Astrocyte (in vitro differentiated cells and primary cell): ENCODE data around the gene LINGO4.

Experiments used
- CTCF ChIP-seq: IDR thresholded peaks from 2 replicates; pipeline ENCODE4 v1.5.1; 2011; ENCODE audit warnings: low read depth, mild to moderate bottlenecking, inconsistent platforms, low read length, moderate library complexity; ENCODE audit not compliant: insufficient read depth
- EZH2 ChIP-seq: IDR thresholded peaks from 2 replicates; pipeline ENCODE4 v1.6.1; 2012; ENCODE audit warnings: mild to moderate bottlenecking, low read length, inconsistent platforms; ENCODE audit not compliant: insufficient read depth

- TF ChIP-seq CTCF (no peak), EZH2 (no peak)
These were observed 27.9 kb downstream of the LINGO4 start for GRCh38 chr1:151777317-151777716.
